H9 (cell line): ENCODE data around the gene WRAP73. TPM values are rescaled to one million over a fixed set of nuclear protein-coding genes. Genes with fewer than 3 reads are reported as not detected.

Experiments
- DNase-seq: peaks from one replicate; pipeline ENCODE4 v3.0.0-alpha.2; 2017
- H2AFZ ChIP-seq: one replicate; pipeline ENCODE4 v1.6.1; 2013; ENCODE audit warnings: mild to moderate bottlenecking, low read length, control low read depth, moderate library complexity
- H2AK5ac ChIP-seq: 2 replicates; pipeline ENCODE4 v1.6.1; 2013; ENCODE audit warnings: low read length, control low read depth, mixed read lengths; ENCODE audit not compliant: insufficient read length
- H2BK120ac ChIP-seq: one replicate; pipeline ENCODE4 v1.6.1; 2013; ENCODE audit warnings: low read depth, mild to moderate bottlenecking, low read length, control low read depth, inconsistent platforms; ENCODE audit not compliant: poor library complexity, severe bottlenecking
- H2BK12ac ChIP-seq: 2 replicates; pipeline ENCODE4 v1.6.1; 2013; ENCODE audit warnings: low read length, control low read depth, mixed read lengths, low read depth; ENCODE audit not compliant: insufficient read length
- H2BK15ac ChIP-seq: 2 replicates; pipeline ENCODE4 v1.6.1; 2013; ENCODE audit warnings: low read depth, low read length, control low read depth
- H2BK20ac ChIP-seq: one replicate; pipeline ENCODE4 v1.6.1; 2013; ENCODE audit warnings: low read depth, mild to moderate bottlenecking, low read length, control low read depth, inconsistent platforms; ENCODE audit not compliant: poor library complexity, severe bottlenecking
- H2BK5ac ChIP-seq: 2 replicates; pipeline ENCODE4 v1.6.1; 2013; ENCODE audit warnings: low read length, control low read depth, mixed read lengths; ENCODE audit not compliant: insufficient read length
- H3K14ac ChIP-seq: 2 replicates; pipeline ENCODE4 v1.6.1; 2013; ENCODE audit warnings: low read length, control low read depth; ENCODE audit not compliant: insufficient read depth
- H3K18ac ChIP-seq: 2 replicates; pipeline ENCODE4 v1.6.1; 2013; ENCODE audit warnings: low read depth, mild to moderate bottlenecking, mixed read lengths, low read length, control low read depth; ENCODE audit not compliant: insufficient read length
- H3K23ac ChIP-seq: 2 replicates; pipeline ENCODE4 v1.6.1; 2013; ENCODE audit warnings: low read length, control low read depth, mixed read lengths, low read depth; ENCODE audit not compliant: insufficient read length
- H3K23me2 ChIP-seq: 2 replicates; pipeline ENCODE4 v1.6.1; 2013; ENCODE audit warnings: low read depth, mild to moderate bottlenecking, mixed read lengths, low read length, control low read depth; ENCODE audit not compliant: insufficient read length, poor library complexity, severe bottlenecking
- H3K27ac ChIP-seq: 2 replicates; pipeline ENCODE4 v1.5.1; 2013; ENCODE audit warnings: low read length, control low read depth, mixed read lengths, low read depth; ENCODE audit not compliant: insufficient read length
- H3K27me3 ChIP-seq: 2 replicates; pipeline ENCODE4 v1.6.1; 2013; ENCODE audit warnings: low read length, control low read depth, inconsistent platforms; ENCODE audit not compliant: insufficient read depth
- H3K4ac ChIP-seq: 2 replicates; pipeline ENCODE4 v1.6.1; 2013; ENCODE audit warnings: low read depth, mild to moderate bottlenecking, control low read depth, inconsistent platforms, low read length, moderate library complexity
- H3K4me1 ChIP-seq: 2 replicates; pipeline ENCODE4 v1.6.1; 2013; ENCODE audit warnings: low read length, control low read depth, inconsistent platforms; ENCODE audit not compliant: insufficient read depth
- H3K4me2 ChIP-seq: 2 replicates; pipeline ENCODE4 v1.6.1; 2013; ENCODE audit warnings: low read length, control low read depth, mixed read lengths; ENCODE audit not compliant: insufficient read length, insufficient read depth
- H3K56ac ChIP-seq: 2 replicates; pipeline ENCODE4 v1.6.1; 2013; ENCODE audit warnings: low read depth, mild to moderate bottlenecking, mixed read lengths, low read length, control low read depth; ENCODE audit not compliant: insufficient read length
- H3K79me1 ChIP-seq: 2 replicates; pipeline ENCODE4 v1.6.1; 2013; ENCODE audit warnings: low read depth, mild to moderate bottlenecking, moderate library complexity, low read length, control low read depth, inconsistent platforms; ENCODE audit not compliant: insufficient read depth, poor library complexity, severe bottlenecking
- H3K79me2 ChIP-seq: 2 replicates; pipeline ENCODE4 v1.6.1; 2013; ENCODE audit warnings: low read length, control low read depth, inconsistent platforms; ENCODE audit not compliant: insufficient read depth
- H3K9ac ChIP-seq: 2 replicates; pipeline ENCODE4 v1.6.1; 2013; ENCODE audit warnings: low read length, control low read depth, mixed read lengths; ENCODE audit not compliant: insufficient read length; ENCODE audit errors: extremely low read depth
- H3K9me3 ChIP-seq: one replicate; pipeline ENCODE4 v1.6.1; 2013; ENCODE audit warnings: low read depth, low read length, inconsistent platforms; ENCODE audit not compliant: control insufficient read depth
- H3T11ph ChIP-seq: one replicate; pipeline ENCODE4 v1.6.1; 2013; ENCODE audit warnings: mild to moderate bottlenecking, low read length, control low read depth, inconsistent platforms
- H4K20me1 ChIP-seq: one replicate; pipeline ENCODE4 v1.6.1; 2013; ENCODE audit not compliant: control insufficient read depth, insufficient read length, insufficient read depth
- H4K5ac ChIP-seq: 2 replicates; pipeline ENCODE4 v1.6.1; 2013; ENCODE audit warnings: low read depth, mild to moderate bottlenecking, mixed read lengths, low read length, control low read depth; ENCODE audit not compliant: insufficient read length
- H4K8ac ChIP-seq: replicated peaks from 2 replicates; pipeline ENCODE4 v1.6.1; 2013; ENCODE audit warnings: low read length, control low read depth, mixed read lengths, low read depth; ENCODE audit not compliant: insufficient read length
- H4K91ac ChIP-seq: 2 replicates; pipeline ENCODE4 v1.6.1; 2013; ENCODE audit warnings: low read depth, mild to moderate bottlenecking, moderate library complexity, mixed read lengths, low read length, control low read depth; ENCODE audit not compliant: insufficient read length
- H3K27ac Mint-ChIP-seq, 3 experiments: 2 replicates in 2 of 3; 3 replicates in 1 of 3; pipeline ENCODE4 v1.8.0; 2020 to 2021; ENCODE audit warnings: mixed read lengths in 3 of 3, mild to moderate bottlenecking in 1 of 3, moderate library complexity in 1 of 3
- H3K27me3 Mint-ChIP-seq: 2 replicates; pipeline ENCODE4 v1.8.0; 2021; ENCODE audit warnings: low read depth, mild to moderate bottlenecking, moderate library complexity, mixed read lengths
- H3K36me3 Mint-ChIP-seq, 3 experiments: 2 replicates in 2 of 3; 3 replicates in 1 of 3; pipeline ENCODE4 v1.8.0; 2020 to 2021; ENCODE audit warnings: low read depth in 3 of 3, mixed read lengths in 3 of 3; ENCODE audit not compliant: insufficient read depth in 1 of 3
- H3K4me1 Mint-ChIP-seq, 2 experiments: 2 replicates each; pipeline ENCODE4 v1.8.0; 2020; ENCODE audit warnings: mixed read lengths in 2 of 2
- H3K4me3 Mint-ChIP-seq, 2 experiments: 2 replicates in 1 of 2; 3 replicates in 1 of 2; pipeline ENCODE4 v1.8.0; 2020 to 2021; ENCODE audit warnings: mild to moderate bottlenecking in 2 of 2, mixed read lengths in 2 of 2, moderate library complexity in 1 of 2
- H3K9me3 Mint-ChIP-seq, 2 experiments: 2 replicates in 1 of 2; 3 replicates in 1 of 2; pipeline ENCODE4 v1.8.0; 2020; ENCODE audit warnings: mild to moderate bottlenecking in 2 of 2, mixed read lengths in 2 of 2, moderate library complexity in 1 of 2
- CTCF ChIP-seq: fragments of 200-600 bp; sonication (generic); conservative IDR thresholded peaks from 3 replicates; pipeline ENCODE4 v1.8.0; 2021; ENCODE audit warnings: antibody characterized with exemption, mild to moderate bottlenecking
- WGBS: extraction: QIAGEN DNeasy Blood & Tissue Kit; methylation state at CpG from one replicate; pipeline ENCODE4 v1.1.7; 2013; ENCODE audit warnings: missing lambda C conversion rate, low lambda C conversion rate, mixed read lengths; ENCODE audit not compliant: insufficient read length; ENCODE audit errors: extremely low coverage; 5-methylcytosine and 5-hydroxymethylcytosine counted together
- total RNA-seq: library from RNA; stranded (reverse); gene quantifications from 2 replicates; pipeline ENCODE4 v1.2.1, GENCODE V29; 2021

Gene WRAP73
- total RNA-seq, 1 experiment from 2014 or later, result 28.4 TPM

GRCh38 chr1:3593334-3593733 is 56.6 kb downstream of the WRAP73 start:
- no peak overlapping the region for H3K4me2 ChIP-seq
- H2BK5ac ChIP-seq, result no peak overlapping the region
- no peak overlapping the region for H3T11ph ChIP-seq
- DNase-seq, result no peak
- H3K4me3 Mint-ChIP-seq, result no peak overlapping the region
- H3K4me1 ChIP-seq, result peaks cover 3% of the 10 kb centered on the region; the same call in 1 of the 2 replicates
- no peak overlapping the region for H4K91ac ChIP-seq
- H3K27me3 ChIP-seq, result no peaks in the 10 kb centered on the region
- no peak overlapping the region for H3K14ac ChIP-seq
- H3K79me1 ChIP-seq, result no peaks in the 10 kb centered on the region
- H2AFZ ChIP-seq, result no peak overlapping the region
- no peak overlapping the region for H3K27ac Mint-ChIP-seq
- no peaks in the 10 kb centered on the region for H3K9me3 ChIP-seq
- no peak overlapping the region for H2BK20ac ChIP-seq
- H3K4me1 Mint-ChIP-seq, result peaks cover 18 to 46% of the 10 kb centered on the region in 2 experiments
- H3K18ac ChIP-seq, result no peak overlapping the region
- no peak overlapping the region for H2AK5ac ChIP-seq
- H3K9me3 Mint-ChIP-seq, result no peaks in the 10 kb centered on the region
- no peaks in the 10 kb centered on the region for H4K20me1 ChIP-seq
- H2BK12ac ChIP-seq, result no peak overlapping the region
- WGBS, result no CpG with 5 or more reads among the region's 17 CpGs
- H3K36me3 Mint-ChIP-seq, result peaks cover 0 to 5% (median 2%) of the 10 kb centered on the region in 3 experiments; a peak in 2 of 7 replicates
- H3K27me3 Mint-ChIP-seq, result no peaks in the 10 kb centered on the region
- no peak for TF ChIP-seq CTCF
- H2BK120ac ChIP-seq, result no peak overlapping the region
- H3K23me2 ChIP-seq, result no peaks in the 10 kb centered on the region
- H3K79me2 ChIP-seq, result no peaks in the 10 kb centered on the region
- no peak overlapping the region for H3K23ac ChIP-seq
- H3K9ac ChIP-seq, result no peak overlapping the region
- no peak overlapping the region for H3K56ac ChIP-seq
- no peak overlapping the region for H4K5ac ChIP-seq
- H3K27ac ChIP-seq, result no peak overlapping the region
- no peak overlapping the region for H3K4ac ChIP-seq
- H4K8ac ChIP-seq, result no peak overlapping the region
- no peak overlapping the region for H2BK15ac ChIP-seq
